BE2C (cell line): ENCODE results near the gene SMIM45.

ENCODE experiments used
- DNase-seq: peaks from one replicate; pipeline ENCODE4 v3.0.0-alpha.2; 2020
- H3K27me3 ChIP-seq: fragments of 250-450 bp; sonication (Bioruptor Pico); 2 replicates; pipeline ENCODE4 v1.5.1; 2020; ENCODE audit warnings: mild to moderate bottlenecking
- H3K36me3 ChIP-seq: fragments of 250-450 bp; sonication (Bioruptor Pico); 2 replicates; pipeline ENCODE4 v1.5.1; 2020; ENCODE audit warnings: mild to moderate bottlenecking
- H3K4me1 ChIP-seq: fragments of 250-450 bp; sonication (Bioruptor Pico); 2 replicates; pipeline ENCODE4 v1.5.1; 2020
- H3K4me3 ChIP-seq: 2 replicates; pipeline ENCODE4 v1.5.1; 2011; ENCODE audit warnings: low read depth, low read length
- H3K9me3 ChIP-seq: fragments of 250-450 bp; sonication (Bioruptor Pico); 2 replicates; pipeline ENCODE4 v1.5.1; 2020
- CTCF ChIP-seq: IDR thresholded peaks from 2 replicates; pipeline ENCODE4 v1.5.1; 2012; ENCODE audit warnings: mild to moderate bottlenecking, low read depth, low read length

Gene SMIM45

GRCh38 chr22:41915786-41916493 is 36.0 kb upstream of the SMIM45 start:
- no peaks in the 10 kb centered on the region for H3K4me1 ChIP-seq
- H3K4me3 ChIP-seq: no peak overlapping the region
- DNase-seq: no peak
- TF ChIP-seq CTCF: no peak
- peaks cover 72% of the 10 kb centered on the region for H3K27me3 ChIP-seq
- no peaks in the 10 kb centered on the region for H3K36me3 ChIP-seq
- H3K9me3 ChIP-seq: no peaks in the 10 kb centered on the region

- Histone ChIP-seq H3K4me1 (no peaks in the 10 kb centered on the region), H3K4me3 (no peak overlapping the region), H3K36me3 (no peaks in the 10 kb centered on the region), H3K9me3 (no peaks in the 10 kb centered on the region), H3K27me3 (peaks cover 63% of the 10 kb centered on the region)
- no peak for DNase-seq
- TF ChIP-seq CTCF: no peak
Observed at GRCh38 chr22:41916745-41917358, 35.1 kb upstream of the SMIM45 start.

- Histone ChIP-seq H3K27me3 (peaks cover 57% of the 10 kb centered on the region), H3K36me3 (no peaks in the 10 kb centered on the region), H3K4me3 (no peak overlapping the region), H3K4me1 (no peaks in the 10 kb centered on the region), H3K9me3 (no peaks in the 10 kb centered on the region)
- TF ChIP-seq CTCF: no peak
- DNase-seq: no peak
Observed at GRCh38 chr22:41917375-41917902, 34.5 kb upstream of the SMIM45 start.

DNA sequence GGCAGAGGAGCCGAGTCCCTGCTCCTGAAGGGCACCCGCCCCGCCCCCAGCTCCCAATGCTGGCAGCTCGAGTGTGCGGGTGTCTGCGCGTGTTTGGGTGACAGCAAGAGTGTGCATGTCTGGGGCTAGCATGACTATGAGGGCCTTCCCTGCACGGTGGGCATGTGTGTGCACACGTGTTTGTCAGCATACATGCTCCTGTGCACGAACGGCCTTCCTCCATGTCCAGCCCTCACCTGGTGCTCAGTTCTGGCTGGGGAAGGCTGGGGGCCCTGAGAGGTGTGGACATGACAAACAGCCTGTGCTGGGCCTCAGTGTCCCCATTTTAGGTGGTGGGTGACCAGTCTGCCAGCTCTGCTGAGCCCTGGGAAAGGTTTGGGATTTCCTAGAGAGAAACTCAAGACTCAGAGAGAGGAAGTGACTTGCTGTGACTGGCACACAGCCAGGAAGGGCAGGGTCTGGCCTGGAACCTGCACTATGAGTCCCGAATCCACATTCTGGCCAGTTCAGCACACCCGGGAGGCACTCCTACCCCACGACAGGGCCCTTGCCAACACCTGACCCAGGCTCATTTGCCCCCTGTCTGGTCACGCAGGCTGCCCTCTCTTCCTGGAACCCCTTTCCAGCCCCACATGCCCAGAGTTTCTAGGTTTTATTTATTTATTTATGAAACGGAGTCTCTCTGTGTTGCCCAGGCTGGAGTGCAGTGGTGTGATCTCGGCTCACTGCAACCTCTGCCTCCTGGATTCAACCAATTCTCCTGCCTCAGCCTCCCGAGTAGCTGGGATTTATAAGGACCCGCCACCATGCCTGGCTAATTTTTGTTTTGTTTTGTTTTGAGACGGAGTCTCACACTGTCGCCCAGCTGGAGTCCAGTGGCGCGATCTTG is 33.8 kb upstream of the SMIM45 start:
- Histone ChIP-seq H3K4me1 (no peaks in the 10 kb centered on the region), H3K4me3 (no peak overlapping the region), H3K9me3 (no peaks in the 10 kb centered on the region), H3K27me3 (peaks cover 50% of the 10 kb centered on the region), H3K36me3 (no peaks in the 10 kb centered on the region)
- DNase-seq: peak; percentile 64
- TF ChIP-seq CTCF: no peak

DNA sequence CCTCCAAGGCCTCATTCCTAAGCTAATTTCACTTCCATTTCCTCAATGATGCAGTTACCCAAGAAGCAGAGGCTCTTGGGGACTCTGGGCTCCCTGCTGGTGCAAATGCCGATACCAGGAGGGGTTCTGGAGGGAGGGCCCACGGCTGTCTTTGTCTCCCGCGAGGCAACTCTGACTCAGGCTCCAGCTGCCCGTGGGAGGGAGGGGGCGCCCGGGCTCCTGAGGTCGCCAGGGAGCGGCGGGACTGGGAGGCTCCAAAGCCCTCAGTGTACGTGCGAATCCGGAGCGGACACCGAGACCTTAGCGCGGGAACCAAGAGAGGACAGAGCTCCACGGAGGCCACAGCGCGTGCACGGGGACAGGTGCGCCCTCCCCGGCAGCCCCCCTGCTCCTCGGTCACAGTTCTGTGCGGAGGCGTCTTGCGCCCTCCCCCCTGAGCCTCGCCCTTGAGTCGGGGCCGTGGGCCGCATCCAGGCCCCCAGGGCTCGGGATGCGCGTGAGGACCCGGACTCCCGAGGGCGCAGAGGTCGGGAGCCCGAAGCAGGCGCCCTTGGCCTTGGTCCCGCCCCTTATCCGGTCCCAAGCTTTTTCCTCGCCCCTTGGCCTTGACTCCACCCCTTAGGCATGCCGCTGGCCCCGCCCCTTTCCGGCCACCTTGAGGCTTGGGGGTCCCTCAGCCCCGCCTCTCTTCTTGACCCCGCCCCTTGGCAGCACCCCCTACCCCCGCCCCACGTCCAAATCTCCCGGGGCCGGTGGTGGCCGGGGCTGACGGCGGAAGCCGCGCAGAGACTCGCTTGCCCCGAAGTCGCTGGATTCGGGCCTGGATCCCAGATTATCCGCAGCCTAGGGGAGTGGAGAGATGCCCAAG is 32.4 kb upstream of the SMIM45 start:
- no peak for TF ChIP-seq CTCF
- Histone ChIP-seq H3K4me1 (no peaks in the 10 kb centered on the region), H3K27me3 (peaks cover 38% of the 10 kb centered on the region)

More for the DNA sequence above, 32.4 kb upstream of the SMIM45 start:
- H3K4me3 ChIP-seq: peak overlapping the region; percentile 43
- no peaks in the 10 kb centered on the region for H3K36me3 ChIP-seq
- DNase-seq: peak; percentile 65
- H3K9me3 ChIP-seq: no peaks in the 10 kb centered on the region
